Epithelial cell of alveolus of lung (primary cell): ENCODE measurements around the gene TPSAB1. TPM values are rescaled to one million over a fixed set of nuclear protein-coding genes. Genes with fewer than 3 reads are reported as not detected.

Experiments
- total RNA-seq: library from RNA; depleted of rRNA; stranded (reverse); fragments of >200 nt; gene quantifications from 2 replicates; pipeline ENCODE4 v1.2.1, GENCODE V29; 2015

Gene TPSAB1
- total RNA-seq = not detected in 2 replicates

DNA sequence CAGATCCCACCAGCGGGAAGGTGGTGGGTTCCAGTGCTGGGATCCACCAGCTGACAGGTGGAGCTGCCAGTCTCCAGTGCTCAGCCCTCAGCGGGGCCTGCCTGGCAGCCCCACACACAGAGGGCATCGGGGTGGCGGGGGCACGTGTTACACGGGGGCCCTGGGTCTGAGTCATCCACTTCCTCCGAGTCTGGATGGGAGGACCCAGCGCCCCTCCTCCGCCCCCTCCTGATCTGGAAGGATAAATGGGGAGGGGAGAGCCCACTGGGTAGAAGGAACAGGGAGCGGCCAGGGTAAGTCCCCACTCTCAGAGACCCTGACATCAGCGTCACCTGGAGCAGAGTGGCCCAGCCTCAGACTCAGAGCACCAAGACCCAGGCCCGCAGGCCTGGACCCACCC is at the start of gene TPSAB1:
Gene TPSAB1 (plus strand): TSS at position 270 of the 400 bp plus-strand sequence. CDS start 234 bp downstream, outside the sequence.

DNA sequence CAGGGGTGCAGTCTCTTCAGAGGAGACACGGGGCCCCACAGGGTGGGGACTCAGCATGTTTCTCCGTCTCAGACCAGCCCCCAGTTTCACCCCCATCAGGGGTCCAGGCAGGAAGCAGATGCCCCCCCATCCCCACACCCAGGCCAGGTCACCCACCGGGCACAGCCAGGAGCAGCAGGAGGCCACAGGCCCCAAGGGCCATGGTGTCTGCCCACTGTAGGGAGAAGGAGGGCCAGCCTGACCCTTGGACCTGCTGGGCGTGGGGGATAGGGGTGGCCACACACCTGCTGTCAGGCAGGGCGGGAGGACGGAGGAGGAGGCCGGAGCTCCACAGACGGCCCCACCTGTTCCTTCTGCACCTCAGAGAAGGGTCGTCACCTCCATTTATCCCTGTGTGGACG is 15.5 kb upstream of the TPSAB1 start, which contains the start of gene TPSG1:
Gene TPSG1 (minus strand): TSS at position 218 of the 401 bp plus-strand sequence. CDS start 16 bp downstream, at position 202.

DNA sequence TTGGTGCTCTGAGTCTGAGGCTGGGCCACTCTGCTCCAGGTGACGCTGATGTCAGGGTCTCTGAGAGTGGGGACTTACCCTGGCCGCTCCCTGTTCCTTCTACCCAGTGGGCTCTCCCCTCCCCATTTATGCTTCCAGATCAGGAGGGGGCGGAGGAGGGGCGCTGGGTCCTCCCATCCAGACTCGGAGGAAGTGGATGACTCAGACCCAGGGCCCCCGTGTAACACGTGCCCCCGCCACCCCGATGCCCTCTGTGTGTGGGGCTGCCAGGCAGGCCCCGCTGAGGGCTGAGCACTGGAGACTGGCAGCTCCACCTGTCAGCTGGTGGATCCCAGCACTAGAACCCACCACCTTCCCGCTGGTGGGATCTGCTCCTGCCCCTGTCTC is 10.4 kb upstream of the TPSAB1 start, which contains the start of gene TPSB2:
Gene TPSB2 (minus strand): TSS at position 101 of the 387 bp plus-strand sequence. CDS start 233 bp downstream, outside the sequence.

DNA sequence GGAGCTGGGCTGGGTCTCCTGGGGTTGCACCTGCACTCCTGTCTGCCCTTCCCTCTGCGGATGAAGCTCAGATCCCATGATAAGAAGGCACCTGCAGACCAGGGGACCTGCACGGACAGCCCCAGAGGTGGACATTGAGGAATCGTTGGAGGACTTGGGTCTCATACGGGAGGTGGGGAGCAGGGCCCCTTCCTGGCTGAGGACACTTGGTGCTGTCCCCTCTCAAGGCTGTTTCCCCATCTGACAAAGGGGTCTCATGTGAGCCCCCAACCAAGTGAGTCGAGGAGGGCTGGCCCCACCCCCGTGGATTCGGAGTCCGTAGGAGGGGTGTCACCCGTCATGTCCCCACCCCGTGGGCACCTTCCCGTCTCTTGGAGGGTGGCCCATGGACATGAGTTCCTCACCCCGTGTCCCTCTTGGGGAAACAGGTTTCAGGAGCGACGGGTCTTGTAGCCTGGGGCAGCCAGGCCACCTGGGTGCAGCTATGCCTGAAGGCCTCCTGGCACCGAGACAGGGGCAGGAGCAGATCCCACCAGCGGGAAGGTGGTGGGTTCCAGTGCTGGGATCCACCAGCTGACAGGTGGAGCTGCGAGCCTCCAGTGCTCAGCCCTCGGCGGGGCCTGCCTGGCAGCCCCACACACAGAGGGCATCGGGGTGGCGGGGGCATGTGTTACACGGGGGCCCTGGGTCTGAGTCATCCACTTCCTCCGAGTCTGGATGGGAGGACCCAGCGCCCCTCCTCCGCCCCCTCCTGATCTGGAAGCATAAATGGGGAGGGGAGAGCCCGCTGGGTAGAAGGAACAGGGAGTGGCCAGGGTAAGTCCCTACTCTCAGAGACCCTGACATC is 15.0 kb downstream of the TPSAB1 start, which contains the start of gene TPSD1:
Gene TPSD1 (plus strand): TSS at position 794 of the 847 bp plus-strand sequence. CDS start 212 bp downstream, outside the sequence.

Other genes with a start within 250 kb of the TPSAB1 start
- 0.32 TPM in 1 of 2 replicates, not detected in the other for gene SSTR5, start 168.0 kb upstream of the TPSAB1 start, total RNA-seq
- gene C1QTNF8, start 144.5 kb upstream of the TPSAB1 start, total RNA-seq = not detected in 2 replicates
- 2.7 and 9.6 TPM in 2 replicates for gene CACNA1H, start 87.6 kb upstream of the TPSAB1 start, total RNA-seq
- not detected in 2 replicates for gene TPSG1, start 15.4 kb upstream of the TPSAB1 start, total RNA-seq
- not detected in 2 replicates for gene TPSB2, start 10.5 kb upstream of the TPSAB1 start, total RNA-seq
- gene TPSD1, start 15.4 kb downstream of the TPSAB1 start, total RNA-seq = not detected in 2 replicates
- gene UBE2I, start 68.9 kb downstream of the TPSAB1 start, total RNA-seq = 69.0 and 69.3 TPM in 2 replicates
- gene BAIAP3, start 92.9 kb downstream of the TPSAB1 start, total RNA-seq = 0.52 and 2.4 TPM in 2 replicates
- 42.1 and 84.8 TPM in 2 replicates for gene TSR3, start 111.2 kb downstream of the TPSAB1 start, total RNA-seq
- gene GNPTG, start 111.2 kb downstream of the TPSAB1 start, total RNA-seq = 32.6 and 38.9 TPM in 2 replicates
- gene UNKL, start 174.0 kb downstream of the TPSAB1 start, total RNA-seq = 9.4 and 25.2 TPM in 2 replicates
- gene UQCC4, start 180.0 kb downstream of the TPSAB1 start, total RNA-seq = 18.4 and 19.4 TPM in 2 replicates
- gene PERCC1, start 190.4 kb downstream of the TPSAB1 start, total RNA-seq = not detected in 2 replicates
- 0.80 TPM in 1 of 2 replicates, not detected in the other for gene CCDC154, start 203.9 kb downstream of the TPSAB1 start, total RNA-seq
- 36.4 and 41.1 TPM in 2 replicates for gene CLCN7, start 234.3 kb downstream of the TPSAB1 start, total RNA-seq
- gene PTX4, start 248.2 kb downstream of the TPSAB1 start, total RNA-seq = not detected in 2 replicates